Activated T-cell treated with anti-CD3 and anti-CD28 coated beads for 4 hours (primary cell): ENCODE data around the gene HAO2.
"Not testable (repeated sequence)": the region's sequence is repeated elsewhere in the genome, so short reads cannot be mapped to it uniquely, and the experiment has no call there.

Experiments used
- DNase-seq: peaks from one replicate; pipeline ENCODE4 v3.0.0-alpha.2; 2020

The HAO2 gene

DNA sequence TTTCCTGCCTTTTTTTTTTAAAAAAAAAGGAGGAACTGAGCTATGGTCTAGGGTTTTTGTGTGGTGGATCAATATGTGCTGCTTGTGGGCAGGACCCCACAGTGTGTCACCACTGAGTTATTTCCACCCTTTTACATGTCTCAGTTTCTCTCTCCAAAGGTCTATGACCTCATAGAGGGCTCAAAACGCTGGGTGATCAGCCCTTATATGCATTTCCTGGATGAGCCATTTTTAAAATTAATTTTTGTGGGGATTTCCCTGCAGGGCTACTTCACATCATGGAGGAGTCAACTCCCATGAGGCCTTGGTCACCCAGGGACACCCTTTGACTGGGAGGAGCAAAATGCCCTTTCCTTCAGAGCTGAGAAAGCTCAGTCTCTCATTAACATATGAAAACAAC, 20.7 kb upstream of the HAO2 start:
- no peak for DNase-seq

DNA sequence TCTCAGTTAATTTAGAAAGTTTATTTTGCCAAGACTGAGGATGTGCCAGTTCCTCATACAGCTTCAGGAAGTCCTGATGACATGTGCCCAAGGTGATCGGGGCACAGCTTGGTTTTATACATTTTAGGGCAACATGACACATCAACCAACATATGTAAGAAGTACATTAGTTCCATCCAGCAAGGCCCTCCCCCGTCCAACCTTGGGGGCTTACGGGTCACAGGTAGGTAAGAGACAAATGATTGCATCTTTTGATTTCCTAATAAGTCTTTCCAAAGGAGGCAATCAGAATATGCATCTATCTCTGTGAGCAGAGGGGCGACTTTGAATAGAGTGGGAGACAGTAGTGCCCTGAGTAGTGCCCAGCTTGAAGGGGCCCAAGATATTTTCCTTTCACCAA, 19.6 kb upstream of the HAO2 start:
- DNase-seq: no peak

- not testable (repeated sequence) for DNase-seq
Measured at GRCh38 chr1:119350866-119351265, 17.7 kb upstream of the HAO2 start.

DNA sequence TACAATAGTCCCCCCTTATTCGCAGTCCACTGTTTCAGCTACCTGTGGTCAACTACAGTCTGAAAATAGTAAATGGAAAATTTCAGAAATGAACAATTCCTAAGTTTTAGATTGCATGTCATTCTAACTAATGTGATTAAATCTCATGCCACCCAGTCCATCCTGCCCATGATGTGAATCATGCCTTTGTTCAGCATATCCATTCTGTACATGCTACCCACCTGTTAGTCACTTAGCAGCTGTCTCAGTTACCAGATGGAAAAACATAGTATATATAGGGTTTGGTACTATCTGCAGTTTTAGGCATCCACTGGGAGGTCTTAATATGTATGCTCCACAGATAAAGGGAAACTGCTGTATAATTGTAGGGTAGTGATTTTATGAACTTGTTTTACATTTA, 16.6 kb upstream of the HAO2 start:
- no peak for DNase-seq

DNA sequence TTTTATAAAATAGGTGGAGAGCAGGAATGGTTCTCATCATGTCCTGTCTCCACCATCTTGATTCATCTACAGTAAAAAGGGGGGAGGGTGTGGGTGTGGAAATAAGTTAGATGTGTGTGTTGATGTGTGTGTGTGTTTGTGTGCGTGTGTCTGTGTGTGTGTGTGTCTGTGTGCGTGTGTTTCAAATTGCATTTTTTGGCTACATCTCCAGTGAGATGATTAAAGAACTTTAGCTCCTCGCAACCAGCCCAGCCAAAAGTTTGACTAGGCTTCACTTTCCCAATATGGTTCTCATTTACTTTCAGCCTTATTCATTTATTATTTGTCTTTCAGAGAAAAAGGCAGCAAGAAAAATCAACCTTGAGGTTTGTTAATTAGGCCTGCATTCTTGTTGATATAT, 14.7 kb upstream of the HAO2 start:
- no peak for DNase-seq

DNA sequence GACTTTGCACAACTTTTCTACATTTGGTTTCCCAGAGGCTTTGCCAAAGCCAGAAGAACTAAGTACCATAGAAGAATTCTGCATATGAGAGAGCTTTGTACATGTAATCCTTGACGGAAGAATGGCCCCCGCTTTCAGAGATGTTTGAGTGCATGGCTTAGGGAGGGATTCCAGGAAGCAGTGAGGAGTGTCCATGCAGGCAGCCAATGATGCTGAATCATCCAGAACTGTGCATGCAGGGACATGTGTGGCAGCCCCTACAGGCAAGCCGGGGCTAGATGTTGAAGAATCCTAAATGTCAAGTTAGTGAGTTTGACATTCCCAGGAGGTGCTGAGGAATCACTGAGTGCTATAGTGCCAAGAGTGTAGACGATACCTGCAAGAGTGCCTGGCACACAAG, 9.9 kb upstream of the HAO2 start:
- DNase-seq: no peak

- DNase-seq: no peak
Measured at GRCh38 chr1:119359730-119360129, 8.9 kb upstream of the HAO2 start.

- DNase-seq: no peak
Measured at GRCh38 chr1:119361205-119361604, 7.4 kb upstream of the HAO2 start.

GRCh38 chr1:119361620-119362344, 6.8 kb upstream of the HAO2 start:
- no peak for DNase-seq

GRCh38 chr1:119363162-119363561, 5.4 kb upstream of the HAO2 start:
- no peak for DNase-seq

DNA sequence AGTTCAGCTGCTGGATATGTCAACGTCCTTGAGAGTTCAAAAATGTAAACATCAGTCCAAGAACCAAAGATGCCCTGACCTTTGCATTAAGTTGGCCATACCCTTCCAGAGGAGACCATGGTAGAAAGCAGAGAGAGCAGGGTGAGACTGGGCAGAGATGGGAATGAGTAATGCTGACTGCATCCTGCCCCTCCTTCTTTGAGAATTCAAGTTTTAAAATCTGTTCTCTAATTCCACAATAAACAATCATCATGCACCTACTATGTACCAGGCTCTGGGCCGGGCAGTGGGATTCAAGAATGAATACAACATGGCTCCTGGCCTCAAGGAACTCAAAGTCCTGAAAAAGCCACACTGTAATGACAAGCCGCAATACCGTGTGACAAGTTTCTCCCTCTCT, 3.9 kb upstream of the HAO2 start:
- no peak for DNase-seq

GRCh38 chr1:119366424-119366823, 2.2 kb upstream of the HAO2 start:
- DNase-seq: no peak

DNA sequence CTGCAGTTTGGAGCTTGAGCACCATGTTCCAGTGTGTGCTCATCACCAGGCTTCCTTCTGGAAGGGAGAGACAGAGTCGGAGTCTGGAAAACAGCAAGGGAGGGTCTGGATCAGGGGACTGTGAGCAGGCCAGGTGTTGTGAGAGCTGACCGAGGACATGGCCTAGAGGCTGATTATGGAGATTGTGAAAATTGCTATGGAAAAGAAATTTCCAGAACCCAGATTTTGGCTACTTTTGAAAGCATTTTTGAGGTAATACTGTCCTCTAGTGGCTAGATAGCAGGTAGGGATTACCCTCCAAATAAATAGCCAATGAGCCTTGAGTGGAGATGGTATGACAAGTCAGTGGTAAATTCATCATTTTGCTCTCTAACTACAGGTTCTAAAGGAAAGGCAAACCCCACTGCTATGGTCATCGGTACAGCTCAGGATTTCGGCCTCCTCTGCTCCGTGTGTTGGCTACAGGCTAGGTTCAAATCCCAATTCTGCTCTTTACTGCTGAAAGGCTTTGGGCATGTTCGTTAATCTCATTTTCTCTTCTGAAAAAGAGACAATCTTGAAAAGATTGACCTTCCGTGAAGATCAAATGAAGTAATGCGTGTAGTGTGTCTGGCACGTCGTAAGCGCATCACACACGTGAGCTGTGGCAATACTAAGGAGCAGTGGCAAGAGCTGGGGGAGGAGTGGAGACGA, 1.0 kb upstream of the HAO2 start:
- DNase-seq: no peak

- DNase-seq: no peak
Measured at GRCh38 chr1:119370748-119371147, 2.2 kb downstream of the HAO2 start.

GRCh38 chr1:119371815-119372214, 3.2 kb downstream of the HAO2 start:
- DNase-seq: no peak

- no peak for DNase-seq
Measured at GRCh38 chr1:119372503-119373086, 4.0 kb downstream of the HAO2 start.

DNA sequence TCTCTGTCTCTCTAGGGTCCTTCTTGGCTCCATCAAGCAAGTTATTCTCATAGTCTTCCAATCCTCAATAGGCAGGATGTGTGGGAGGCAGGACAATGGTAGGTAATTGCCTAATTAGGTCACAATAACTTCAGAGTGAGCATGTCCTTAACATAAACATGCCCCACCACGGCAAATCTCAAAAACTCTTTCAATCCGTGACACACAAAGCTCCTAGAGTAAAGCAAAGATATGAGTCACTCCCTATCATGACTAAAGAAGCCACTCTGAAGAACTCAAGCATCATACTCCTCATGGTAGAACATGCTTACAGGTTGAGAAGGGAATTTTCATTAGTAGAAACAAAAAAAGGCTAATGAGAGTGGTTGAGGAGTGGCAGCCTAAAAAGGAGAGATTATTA, 4.9 kb downstream of the HAO2 start:
- DNase-seq: no peak

DNA sequence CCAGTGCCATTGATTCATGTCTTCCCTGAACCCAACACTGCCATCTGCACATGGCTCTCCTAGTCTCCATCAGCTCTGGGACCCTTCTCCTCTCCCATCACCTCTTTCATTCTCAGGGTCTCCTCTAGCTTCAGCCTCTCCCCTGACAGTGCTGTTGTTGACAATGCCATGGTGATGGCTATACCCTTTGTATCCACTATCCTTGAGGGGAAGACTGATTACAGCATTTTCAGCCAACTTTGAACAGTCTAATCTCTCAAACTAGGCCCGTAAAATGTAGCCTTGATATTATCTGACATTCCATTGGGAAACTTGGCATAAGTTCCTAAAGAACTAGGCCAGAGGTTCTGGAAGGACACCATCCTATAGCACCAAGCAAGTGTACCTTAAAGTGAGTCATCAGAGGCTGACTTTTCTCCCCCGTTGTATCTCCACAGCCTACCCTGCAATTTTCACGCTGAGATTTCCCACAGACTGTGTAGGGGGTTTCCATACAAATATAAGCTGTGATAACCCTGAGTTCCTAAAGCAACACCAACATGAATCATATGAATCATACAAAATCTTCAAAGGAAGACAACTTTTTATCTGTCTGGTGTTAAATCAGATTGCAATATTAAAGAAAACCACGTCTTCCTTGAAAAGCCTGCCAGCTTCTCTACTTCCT, 5.8 kb downstream of the HAO2 start:
- DNase-seq: no peak

- no peak for DNase-seq
Measured at GRCh38 chr1:119375366-119375765, 6.8 kb downstream of the HAO2 start.

DNA sequence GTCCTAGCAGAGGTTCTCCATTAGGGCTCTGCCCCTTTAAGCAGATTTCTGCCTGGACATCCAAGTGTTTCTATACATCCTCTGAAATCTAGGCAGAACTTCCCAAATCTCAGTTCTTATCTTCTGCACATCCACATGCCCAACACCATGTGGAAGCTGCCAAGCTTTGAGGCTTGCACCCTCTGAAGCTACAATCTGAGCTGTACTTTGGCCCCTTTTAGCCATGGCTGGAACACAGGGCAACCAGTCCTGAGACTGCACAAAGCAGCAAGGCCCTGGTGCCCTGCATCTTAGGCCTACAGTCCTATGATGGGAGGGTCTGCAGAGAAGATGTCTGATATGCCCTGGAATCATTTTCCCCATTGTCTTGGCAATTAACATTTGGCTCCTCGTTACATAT, 8.0 kb downstream of the HAO2 start:
- DNase-seq: no peak

- not testable (repeated sequence) for DNase-seq
Measured at GRCh38 chr1:119377594-119377993, 9.0 kb downstream of the HAO2 start.

DNA sequence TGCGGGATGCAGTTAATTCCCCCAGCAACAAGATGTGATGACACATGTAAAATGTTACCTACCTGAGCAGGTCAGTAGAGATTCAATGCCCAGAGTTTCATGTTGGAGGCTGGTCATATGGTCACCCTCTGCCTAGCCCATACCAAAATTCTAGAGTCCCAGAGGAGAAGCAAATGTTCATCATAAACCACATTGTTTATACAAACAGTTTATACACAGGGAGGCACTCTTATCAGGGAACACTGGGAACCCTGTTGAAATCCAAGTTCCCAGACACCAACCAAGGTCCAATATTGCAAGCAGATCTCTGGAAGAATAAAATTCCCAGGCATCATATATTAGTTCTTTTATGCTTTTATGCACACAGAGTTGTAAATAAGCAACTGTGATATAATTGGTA, 10.5 kb downstream of the HAO2 start:
- DNase-seq: no peak

DNA sequence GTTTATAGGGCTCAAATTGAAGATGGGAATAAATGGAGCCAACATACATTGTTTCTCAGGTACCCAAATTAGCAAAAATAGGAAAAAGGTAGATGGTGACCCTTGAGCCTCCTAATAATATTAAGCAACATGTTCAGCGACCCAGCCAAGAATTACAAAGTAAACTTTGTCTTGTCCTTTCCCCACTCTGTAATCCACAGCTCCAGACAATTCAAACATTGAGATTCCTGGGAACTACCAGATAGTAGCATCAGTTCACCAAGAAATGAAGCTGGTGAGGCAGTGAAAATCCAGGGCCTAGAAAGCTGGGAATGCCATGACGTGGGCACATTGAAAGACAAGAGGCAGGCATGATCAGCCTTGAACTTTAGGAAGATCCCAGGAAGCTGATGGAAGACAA, 11.7 kb downstream of the HAO2 start:
- DNase-seq: no peak
